GM19240 (cell line): ENCODE data around the gene FNIP1.
"Not testable (repeated sequence)": the region's sequence is repeated elsewhere in the genome, so short reads cannot be mapped to it uniquely, and the experiment has no call there.

Experiments
- DNase-seq: peaks from one replicate; pipeline ENCODE4 v3.0.0; 2011; ENCODE audit warnings: low spot score; ENCODE audit not compliant: insufficient read length

The FNIP1 gene

DNA sequence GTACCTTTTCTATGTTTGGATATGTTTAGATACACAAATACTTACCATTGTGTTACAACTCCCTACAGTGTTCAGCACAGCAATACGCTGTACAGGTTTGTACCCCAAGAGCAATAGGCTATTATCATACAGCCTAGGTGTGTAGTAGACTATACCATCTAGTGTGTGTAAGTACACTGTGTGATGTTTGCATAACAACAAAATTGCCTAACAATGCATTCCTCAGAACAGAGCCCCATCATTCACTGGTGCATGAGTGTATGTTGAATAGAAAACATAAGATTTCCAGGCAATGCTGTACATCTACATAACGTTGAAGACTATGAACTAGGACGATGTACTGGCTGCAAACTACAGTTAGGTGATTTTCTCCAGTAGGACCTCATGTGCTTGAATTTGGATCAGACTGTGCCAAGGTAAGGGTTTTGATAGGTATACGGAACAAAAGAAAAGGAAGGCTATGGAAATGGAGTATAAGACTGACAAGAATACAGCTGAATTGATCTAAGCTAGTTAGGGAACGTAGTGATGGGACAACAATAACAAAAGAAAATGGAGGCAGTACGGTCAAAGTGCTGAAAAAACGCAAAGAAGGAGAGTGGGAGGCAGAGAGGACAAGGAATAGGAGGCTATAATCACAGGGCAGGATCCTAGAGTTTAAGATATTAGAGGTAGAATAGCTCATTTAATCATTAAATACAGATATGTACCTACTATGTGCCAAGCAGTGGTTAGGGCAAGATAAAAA, 46.9 kb downstream of the FNIP1 start:
- DNase-seq = no peak

DNA sequence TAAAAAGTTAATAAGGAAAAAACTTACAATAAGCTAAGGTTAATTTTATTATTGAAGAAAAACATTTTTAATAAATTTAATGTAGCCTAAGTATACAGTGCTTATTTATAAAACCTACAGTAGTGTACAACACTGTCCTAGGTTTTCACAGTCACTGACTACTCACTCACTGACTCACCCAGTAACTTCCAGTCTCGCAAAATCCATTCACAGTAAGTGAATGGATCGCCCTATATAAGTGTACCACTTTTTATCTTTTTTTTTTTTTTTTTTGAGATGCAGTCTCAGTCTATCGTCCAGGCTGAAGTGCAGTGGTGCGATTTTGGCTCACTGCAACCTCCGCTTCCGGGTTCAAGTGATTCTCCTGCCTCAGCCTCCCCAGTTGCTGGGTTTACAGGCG, 47.7 kb downstream of the FNIP1 start:
- no peak for DNase-seq

DNA sequence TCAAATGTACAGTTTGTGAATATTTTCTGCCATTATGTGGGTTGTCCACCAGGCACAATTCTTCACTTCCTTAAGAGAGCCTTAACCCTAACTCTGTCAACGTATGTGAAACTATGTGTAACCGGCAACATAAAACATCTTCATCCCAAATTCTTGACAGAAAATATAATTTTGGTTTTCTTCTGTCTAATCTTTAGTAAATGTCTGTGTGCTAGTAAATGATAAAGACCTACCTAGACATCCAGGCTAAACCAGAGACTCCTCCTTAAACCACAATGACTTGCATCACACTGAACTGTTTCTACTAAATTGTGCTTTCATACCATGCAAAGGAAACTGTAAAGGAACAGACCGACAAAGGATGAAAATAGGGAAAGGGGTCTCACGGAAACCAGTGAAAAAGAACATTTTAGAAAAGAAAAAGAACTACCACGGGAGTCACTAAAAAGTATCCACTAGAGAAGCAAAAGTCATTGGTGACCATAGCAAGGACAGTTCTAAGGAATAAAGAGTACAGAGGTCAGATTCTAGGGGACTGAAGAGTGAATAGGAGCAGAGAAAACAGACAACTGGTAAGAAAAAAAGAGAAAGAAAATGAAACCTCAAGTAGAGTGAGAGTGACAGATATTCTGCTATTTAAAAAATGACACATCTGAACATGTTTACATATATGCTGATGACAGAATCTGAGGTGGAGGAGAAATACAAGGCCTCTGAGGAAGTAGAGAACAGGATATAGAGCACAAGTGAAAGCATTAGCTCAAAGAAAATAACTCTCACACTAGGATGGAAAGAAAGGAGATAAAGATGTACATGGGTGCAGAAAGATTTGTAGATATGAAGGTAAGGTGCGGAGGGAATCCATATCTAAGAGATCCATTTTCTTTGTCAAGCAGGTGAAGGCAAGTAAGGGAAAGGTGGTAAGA, 49.4 kb downstream of the FNIP1 start:
- no peak for DNase-seq

DNA sequence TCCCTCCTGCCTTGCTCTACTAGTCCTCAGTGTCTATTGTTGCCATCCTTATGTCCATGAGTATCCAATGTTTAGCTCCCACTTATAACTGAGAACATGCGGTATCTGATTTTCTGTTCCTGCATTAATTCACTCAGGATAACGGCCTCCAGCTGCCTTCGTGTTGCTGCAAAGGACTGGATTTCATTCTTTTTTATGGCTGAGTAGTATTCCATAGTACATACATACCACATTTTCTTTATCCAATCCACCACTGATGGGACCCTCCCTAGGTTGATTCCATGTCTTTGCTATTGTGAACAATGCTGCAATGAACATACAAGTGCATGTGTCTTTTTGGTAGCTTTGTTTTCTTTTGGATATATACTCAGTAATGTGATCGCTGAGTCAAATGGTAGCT, 50.4 kb downstream of the FNIP1 start:
- DNase-seq = no peak

DNA sequence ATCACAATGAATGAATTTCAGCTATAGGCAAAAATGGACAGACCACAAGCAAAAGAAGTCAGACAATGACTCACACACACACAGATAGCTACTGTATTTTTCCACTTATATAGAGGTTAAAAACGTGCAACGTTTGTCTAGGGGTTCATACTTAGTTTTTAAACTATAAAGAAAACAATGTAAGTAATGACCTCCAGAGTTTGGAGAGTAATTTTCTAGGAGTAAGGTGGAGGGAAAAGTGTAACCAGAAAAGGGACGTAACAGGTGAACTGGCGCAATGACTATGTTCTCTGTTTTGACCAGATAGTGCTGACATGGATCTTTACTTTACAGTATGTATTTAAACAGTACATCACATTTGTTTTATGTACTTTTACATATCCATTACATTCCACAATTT, 51.1 kb downstream of the FNIP1 start:
- no peak for DNase-seq

DNA sequence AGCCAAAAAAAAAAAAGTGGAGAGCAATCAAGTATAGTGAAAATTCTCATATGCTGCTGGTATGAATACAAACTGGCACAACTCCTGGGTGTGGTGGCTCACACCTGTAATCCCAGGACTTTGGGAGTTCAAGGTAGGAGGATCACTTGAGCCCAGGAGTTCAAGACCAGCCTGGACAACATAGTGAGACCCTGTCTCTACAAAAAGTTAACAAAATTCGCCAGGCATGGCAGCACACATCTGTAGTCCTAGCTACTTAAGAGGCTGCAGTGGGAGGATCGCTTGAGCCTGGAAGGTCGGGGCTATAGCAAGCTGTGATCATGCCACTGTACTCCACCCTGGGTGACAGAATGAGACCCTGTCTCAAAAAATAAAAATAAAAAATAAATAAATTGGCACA, 51.7 kb downstream of the FNIP1 start:
- no peak for DNase-seq

DNA sequence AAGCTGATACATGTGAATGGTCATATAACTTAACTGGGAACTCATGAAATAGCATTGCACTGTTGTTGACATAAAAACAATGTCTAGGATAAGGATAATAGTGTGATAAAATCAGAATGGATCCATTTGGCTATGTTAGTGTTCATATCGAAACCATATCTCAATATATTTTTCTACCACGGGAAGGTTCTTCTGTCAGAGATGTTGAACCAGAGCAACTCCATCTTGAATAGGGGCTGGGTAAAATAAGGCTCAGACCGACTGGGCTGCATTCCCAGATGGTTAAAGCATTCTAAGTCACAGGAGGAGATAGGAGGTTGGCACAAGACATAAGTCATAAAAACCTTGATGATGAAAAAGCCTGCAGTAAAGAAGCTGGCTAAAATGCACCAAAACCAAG, 56.3 kb downstream of the FNIP1 start:
- DNase-seq = no peak

DNA sequence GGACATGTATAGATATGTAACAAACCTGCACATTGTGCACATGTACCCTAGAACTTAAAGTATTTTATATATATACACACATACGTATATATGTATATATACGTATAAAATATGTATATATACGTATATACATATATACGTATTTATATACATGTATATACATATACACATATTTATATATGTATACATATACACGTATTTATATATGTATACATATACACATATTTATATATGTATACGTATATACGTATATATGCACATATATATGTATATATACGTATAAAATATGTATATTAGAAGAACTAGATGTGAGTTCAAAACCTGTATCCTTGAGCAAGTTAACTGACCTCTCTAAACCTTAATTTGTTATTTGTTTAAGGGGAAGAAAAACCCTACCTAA, 61.4 kb downstream of the FNIP1 start:
- no peak for DNase-seq

DNA sequence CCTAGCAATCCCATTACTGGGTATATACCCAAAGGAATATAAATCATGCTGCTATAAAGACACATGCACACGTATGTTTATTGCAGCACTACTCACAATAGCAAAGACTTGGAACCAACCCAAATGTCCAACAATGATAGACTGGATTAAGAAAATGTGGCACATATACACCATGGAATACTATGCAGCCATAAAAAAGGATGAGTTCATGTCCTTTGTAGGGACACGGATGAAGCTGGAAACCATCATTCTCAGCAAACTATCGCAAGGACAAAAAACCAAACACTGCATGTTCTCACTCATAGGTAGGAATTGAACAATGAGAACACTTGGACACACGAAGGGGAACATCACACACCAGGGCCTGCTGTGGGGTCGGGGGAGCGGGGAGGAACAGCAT, 61.9 kb downstream of the FNIP1 start:
- DNase-seq = not testable (repeated sequence)

DNA sequence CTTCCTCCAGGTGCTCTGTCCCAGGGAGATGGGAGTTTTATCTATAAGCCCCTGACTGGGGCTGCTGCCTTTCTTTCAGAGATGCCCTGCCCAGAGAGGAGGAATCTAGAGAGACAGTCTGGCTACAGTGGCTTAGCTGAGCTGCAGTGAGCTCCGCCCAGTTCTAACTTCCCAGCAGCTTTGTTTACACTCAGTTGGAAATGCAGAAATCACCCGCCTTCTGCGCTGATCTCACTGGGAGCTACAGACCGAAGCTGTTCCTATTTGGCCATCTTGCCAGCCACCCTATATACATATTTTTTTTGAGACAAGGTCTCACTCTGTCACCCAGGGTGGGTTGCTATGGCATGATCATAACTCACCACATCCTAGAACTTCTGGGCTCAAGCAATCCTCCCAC, 67.5 kb downstream of the FNIP1 start:
- not testable (repeated sequence) for DNase-seq

DNA sequence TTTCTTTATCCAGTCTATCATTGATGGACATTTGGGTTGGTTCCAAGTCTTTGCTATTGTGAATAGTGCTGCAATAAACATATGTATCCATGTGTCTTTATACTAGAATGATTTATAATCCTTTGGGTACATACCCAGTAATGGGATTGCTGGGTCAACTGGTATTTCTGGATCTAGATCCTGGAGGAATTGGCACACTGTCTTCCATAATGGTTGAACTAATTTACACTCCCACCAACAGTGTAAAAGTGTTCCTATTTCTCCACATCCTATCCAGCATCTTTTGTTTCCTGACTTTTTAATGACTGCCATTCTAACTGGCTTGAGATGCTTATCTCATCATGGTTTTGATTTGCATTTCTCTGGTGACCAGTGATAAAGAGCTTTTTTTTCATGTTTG, 72.7 kb downstream of the FNIP1 start:
- DNase-seq = not testable (repeated sequence)

DNA sequence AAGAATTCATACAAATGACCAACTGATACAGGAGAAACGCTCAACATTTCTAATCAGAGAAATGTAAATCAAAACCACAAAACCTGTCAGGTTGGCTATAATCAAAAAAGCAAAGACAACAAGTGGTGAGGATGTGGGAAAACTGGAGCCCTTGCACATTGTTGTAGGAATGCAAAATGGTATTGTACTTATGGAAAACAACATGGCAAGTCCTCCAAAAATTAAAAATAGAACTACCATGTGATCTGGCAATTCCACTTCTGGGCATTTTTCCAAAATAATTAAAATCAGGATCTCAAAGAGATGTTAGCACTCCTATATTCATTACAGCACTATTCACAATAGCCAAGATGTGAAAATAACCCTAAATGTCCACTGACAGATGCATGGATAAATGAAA, 76.1 kb downstream of the FNIP1 start:
- DNase-seq = no peak

DNA sequence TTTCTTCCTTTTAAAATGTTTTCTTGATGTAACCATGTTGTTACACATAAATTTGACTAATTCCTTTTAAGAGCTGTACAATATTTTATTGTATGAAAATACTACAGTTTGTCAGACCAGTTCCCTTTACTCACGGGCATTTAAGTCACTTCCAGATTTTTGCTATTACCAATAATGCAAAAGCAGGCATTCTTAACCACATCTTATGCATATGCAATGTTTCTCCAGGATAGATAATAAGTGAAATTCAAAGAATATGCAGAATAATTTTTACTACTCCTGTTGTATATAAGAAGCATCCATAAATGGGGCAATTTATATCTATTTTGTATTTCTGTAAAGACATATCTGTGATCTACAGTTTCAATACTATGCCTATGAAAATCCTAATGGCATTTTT, 77.3 kb downstream of the FNIP1 start:
- no peak for DNase-seq

DNA sequence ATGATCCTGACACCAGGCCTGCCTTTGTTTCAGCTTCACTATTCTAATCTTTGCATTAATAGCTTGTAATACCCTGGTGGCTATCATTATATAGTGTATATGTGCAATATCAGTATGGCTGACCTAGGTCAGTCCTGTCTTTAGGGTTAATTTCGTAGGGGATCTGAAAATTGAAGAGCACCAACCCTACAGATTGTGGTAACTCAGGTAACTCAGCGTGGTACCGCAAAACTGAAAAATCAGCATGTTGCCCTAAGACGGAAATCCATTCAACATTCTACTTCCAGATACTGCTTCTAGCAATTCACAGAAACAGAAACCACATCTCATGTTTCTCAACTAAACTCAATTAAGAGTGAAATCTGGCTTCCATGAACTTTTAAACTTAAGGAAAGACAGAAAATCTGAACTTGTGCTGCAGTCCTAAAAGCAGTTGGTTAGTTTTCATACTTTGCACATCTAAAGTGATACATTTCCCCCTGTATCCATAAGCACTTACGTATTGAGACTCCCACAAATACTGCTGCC, 78.3 kb downstream of the FNIP1 start:
- no peak for DNase-seq

DNA sequence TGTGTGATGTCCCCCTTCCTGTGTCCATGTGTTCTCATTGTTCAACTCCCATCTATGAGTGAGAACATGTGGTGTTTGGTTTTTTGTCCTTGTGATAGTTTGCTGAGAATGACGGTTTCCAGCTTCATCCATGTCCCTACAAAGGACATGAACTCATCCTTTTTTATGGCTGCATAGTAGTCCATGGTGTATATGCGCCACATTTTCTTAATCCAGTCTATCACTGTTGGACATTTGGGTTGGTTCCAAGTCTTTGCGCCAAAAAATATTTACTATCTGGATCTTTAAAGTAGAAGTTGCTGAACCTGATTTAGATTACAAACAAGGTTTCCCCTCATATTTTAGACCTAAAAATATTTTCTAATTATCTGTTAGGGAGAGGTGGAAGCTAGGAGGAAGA, 79.7 kb downstream of the FNIP1 start:
- not testable (repeated sequence) for DNase-seq

DNA sequence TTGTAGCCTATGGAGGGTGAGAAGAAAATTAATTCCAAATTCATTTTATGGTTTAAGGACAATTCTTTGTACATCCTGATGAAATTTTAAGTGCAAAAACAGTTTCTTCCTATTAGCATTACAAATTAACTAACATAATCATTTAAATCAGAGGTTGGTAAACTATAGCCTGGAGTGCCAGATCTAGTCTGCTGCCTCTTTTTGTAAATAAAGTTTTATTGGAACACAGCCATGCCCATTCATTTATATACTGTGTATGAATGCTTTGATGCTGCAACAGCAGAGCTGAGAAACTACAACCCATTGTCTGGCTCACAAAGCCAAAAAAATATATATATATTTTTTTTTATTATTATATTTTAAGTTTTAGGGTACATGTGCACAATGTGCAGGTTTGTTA, 80.2 kb downstream of the FNIP1 start:
- DNase-seq = no peak

DNA sequence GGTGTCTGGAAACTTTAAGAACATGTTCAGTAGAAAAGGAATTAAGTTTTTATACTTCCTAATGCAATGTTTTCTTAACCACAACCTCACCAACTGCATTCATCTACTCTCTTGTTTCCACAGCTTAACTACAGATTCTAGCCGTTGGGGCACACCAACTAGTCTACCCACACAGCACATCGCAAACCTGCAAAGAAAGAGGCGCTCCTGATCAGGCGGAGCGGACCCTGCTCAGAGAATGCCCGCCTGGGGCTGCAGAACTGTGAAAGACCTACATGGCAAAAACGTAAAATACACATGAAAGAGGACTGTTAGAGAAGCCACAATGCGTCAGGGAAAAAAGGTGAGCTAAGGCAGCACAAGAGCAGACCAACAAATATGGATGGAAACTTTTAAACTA, 86.4 kb downstream of the FNIP1 start:
- no peak for DNase-seq

DNA sequence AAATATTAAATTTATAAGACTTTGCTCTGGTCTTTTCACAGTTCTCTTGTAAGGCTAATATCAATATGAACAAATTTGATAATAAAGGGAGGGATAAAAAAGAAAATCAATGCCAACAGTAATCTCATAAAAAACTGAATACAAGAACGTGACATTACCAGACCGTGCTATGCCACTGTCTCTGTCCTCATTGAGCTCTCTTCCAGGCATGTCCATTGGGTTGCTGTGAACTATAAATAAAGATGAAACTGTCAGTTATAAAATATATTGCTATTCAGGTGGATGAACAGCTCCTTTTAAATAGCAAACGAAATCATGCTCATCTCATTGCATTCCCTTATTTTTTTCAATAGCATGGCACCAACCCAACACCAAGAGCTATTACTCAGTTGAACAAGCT, 87.8 kb downstream of the FNIP1 start:
- DNase-seq = no peak

DNA sequence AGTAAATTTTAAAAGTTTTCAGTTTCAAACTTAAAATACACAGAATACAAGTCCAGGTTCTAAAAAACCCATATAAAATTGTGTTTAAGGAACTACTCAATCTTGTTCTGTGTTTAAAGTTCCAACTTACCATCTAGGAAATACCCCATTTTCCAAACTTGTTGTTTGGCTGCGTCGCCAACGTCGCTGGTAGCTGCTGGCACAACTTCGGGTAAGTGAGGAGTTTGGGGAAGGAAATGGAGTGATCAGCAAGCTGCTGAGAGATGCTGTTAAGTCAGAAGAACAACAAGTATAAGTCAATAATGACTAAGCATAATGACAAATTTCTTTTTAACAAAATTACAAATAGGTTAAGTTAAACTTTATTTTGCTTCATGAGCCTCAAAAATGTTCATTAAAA, 90.5 kb downstream of the FNIP1 start:
- no peak for DNase-seq

DNA sequence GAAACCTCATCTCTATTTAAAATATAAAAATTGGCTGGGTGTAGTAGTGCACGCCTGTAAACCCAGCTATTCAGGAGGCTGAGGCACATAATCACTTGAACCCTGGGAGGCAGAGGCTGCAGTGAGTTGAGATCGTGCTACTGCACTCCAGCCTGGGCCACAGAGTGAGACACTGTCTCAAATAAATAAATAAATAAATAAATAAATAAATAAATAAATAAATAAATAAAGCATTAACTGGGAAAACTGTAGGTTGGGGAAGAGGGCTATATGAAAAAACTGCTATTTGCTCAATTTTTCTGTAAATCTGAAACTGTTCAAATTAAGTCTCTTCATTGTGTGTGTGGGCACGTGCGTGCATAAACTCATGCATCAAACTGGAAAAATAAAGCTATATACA, 101.9 kb downstream of the FNIP1 start:
- no peak for DNase-seq

DNA sequence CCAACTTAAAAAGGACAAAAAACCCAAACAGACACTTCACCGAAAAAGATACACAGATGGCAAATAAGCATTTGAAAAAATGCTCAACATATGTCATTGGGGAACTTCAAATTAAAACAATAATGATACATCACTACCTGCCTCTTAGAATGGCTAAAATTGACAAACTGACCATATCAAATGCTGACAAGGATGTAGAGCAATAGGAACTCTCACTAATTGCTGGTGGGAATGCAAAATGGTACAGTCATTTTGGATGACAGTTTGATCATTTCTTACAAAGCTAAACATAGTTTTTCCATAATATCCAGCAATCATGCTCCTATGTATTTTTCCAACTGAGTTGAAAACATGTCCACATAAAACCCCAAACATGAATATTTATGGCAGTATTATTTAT, 102.9 kb downstream of the FNIP1 start:
- DNase-seq = no peak

DNA sequence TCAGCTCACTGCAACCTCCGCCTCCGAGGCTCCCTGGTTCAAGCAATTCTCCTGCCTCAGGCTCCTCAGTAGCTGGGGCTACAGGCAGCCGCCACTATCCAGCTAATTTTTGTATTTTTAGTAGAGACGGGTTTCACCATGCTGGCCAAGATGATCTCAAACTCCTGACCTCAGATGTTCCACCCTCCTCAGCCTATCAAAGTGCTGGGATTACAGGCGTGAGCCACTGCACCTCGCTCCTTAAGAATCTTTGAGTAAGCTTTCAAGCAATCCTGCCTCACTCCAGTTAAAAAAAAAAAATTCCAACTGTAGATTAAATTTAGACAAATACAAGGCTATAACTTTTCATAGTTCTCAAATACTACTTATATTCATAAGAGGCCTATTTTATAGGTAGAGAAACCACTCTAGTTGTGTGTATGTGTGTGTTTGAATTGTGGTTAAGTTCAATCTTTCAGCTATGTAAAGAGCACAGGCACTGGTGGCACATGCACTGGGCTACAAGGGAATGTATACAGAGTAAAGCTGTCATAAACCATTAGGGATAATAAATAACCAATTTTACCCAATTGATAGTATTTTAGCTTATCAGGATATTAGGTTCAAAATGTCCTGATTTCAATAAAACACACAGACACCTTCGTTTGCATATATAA, 111.2 kb downstream of the FNIP1 start:
- DNase-seq = no peak
